Measurements from ENCODE around the gene AHCYL1.
A peak's percentile ranks its signal among the peaks of the same experiment; 100 is the strongest.
"Not testable (repeated sequence)": the region's sequence is repeated elsewhere in the genome, so short reads cannot be mapped to it uniquely, and the experiment has no call there.

The AHCYL1 gene

DNA sequence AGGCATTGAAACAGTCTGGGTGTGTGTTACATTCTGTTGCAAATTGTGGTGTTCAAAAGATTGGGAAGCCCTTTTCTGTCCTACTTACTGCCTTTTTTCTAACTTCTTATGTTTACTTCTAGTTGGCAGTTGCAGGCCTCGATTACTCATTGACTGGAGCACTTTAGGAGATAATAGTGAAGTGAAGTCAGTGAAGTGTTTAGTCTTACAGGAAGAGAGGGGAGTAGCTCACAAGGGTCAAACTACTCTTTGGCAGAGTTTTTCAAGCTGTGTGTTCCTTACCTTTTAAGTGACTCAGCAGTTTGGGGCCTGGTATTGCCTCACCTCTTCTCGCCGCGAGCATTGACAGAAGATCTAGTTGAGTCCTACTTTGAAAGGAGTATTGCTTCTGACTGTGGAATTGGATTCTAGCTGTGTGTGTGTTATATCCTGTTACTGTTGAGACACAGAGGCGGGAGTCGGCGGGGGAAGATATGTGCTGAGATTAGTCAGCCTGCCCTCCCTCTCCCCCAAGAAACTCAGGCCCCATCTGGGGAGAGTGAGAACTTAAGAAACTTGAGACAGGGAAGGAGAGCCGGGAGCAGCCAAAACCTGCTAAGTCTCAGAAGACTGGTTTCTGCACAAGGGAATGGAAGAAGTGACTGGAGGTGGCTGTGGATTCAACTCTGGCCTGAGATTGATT lies 19.3 kb downstream of the AHCYL1 start:
- no peak for DNase-seq

DNA sequence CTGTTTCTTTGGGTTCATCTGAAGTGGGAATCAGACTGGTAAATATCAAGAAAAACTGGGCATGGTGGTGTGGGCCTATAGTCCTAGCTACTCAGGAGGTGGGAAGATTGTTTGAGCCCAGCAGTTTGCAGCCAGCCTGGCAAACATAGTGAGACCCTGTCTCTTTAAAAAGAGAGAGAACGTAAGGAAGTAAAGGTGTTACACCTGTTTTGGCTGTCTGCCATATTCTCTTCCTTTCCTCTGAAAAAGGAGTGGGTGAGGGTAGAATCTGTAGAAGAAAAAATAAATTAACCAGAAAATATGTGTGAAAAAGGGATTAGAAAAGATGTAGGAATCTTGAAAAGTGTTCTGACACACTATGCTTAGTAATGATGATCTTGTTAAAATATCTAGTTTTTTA lies 20.0 kb downstream of the AHCYL1 start:
- DNase-seq: no peak

DNA sequence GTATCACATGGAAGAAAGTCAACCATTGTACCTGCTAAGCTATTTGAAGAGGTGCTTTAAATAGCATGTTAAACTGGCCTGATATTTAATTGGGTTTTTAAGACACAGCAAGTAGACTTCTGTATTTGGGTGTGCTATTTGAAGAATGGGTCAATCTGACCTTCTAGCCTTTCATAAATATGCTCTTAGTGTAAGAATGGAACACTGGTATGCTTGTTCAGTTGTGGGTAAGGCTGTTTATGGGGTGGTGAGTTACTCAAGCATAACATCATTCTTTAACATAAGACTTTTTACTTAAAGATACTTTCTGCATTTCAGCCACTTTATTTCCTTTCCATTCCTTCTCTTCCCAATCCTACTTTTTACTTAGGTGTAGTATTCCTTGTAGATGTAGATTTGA lies 21.4 kb downstream of the AHCYL1 start:
- DNase-seq: no peak

DNA sequence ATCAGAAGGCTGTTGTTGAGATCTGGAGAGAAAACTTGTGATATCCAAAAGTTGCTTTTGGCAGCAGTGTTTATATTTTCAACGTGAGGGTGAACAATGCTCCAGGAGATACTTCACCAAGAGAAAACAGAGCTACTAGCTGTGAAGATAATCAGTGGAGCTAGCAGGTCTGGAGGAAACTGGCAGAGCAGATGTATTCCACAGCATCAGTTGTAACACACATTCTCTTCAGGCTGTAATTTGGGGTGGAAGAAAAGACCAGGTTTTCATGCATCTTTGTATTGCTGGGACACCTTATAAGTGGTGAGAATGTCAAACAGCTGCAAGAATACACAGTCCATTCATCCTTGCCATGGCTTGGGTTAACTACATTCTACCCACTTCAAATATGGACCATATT lies 22.0 kb downstream of the AHCYL1 start:
- no peak for DNase-seq

DNA sequence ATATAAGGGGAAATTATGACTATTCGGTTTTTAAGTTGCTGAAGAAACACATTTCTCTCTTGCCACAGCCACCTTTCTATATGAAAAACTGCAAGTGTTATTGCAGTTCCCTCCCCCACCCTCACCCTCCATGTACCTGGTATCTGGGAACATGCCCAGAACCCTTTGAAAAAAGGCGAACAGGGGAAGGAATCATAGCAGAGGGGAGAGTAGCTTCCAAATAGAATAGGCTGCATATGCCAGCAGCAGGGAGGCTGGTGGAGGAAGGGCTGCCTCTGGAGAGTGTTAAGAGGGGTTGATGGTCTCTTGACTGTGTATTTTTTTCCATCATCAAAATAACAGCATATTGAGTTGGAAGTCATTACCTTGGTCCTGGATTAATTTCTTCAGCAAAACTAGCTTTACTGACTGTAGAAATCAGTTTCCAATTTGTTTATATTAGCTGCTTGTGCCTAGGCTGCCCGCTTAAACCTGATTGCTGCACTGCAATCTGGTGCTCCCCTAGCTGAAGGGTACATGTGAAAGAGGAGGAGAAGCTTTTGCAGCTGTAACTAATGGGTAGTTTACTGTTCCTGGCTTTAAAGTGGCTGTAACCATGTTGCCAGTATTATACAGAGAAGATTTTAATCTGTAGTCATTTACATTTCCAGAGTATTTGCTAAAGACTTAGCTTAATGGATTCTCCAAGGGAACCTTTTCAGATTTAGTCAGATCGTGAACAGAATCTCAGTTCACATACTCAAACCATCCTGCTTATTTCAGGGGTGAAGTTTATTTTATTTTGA lies 22.7 kb downstream of the AHCYL1 start:
- no peak for DNase-seq

DNA sequence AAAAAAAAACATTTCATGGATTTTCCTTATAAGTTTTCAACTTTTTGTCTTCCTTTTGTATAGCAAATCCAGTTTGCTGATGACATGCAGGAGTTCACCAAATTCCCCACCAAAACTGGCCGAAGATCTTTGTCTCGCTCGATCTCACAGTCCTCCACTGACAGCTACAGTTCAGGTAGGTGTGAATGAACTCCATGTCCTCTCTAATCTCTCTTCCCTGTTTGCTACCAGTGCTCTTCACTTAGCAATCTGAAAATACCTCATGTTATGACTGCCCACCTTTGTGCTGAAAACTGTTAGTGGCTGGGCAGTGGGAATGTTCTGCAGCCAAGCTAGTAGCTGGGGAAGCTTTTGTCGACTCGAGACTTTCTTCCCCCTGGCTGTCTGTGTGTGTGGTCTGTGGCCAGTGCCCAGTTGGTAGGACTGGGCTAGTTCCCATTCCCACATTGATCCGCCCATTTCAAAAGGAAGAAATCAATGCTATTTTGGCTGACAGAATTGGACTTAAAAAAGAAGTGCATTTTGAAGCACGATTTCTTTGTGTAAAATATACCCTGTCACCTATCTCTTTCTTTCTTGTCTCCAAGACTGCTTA lies 24.5 kb downstream of the AHCYL1 start:
- DNase-seq: no peak

DNA sequence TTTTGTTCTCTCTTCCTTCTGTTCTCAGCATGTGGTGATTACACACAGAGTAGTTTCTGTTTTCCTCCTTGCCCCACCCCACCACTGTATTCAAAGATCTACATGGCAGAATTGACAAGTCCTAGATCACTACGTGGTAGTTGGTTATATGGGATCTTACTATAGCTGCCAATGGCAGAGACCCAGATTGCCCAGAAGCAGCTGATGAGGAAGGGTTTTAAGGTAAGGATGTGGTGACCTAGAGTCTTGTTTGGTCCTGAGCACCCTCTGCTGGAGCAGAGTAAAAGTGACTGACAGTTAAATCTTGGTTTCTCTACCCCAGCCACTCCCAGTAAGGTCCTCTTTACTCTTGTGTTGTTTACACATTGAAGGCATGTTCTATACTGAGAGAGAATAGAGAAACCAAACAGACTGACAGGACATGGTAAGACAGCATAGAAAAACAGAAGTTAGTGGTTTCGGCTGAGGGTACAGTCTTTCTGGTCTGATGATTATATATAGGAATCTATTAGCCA lies 27.0 kb downstream of the AHCYL1 start:
- peak; percentile 54 for DNase-seq

- no peak for DNase-seq
These were observed 27.7 kb downstream of the AHCYL1 start for GRCh38 chr1:110012100-110012780.

GRCh38 chr1:110017792-110018191 lies 33.2 kb downstream of the AHCYL1 start:
- DNase-seq: no peak

DNA sequence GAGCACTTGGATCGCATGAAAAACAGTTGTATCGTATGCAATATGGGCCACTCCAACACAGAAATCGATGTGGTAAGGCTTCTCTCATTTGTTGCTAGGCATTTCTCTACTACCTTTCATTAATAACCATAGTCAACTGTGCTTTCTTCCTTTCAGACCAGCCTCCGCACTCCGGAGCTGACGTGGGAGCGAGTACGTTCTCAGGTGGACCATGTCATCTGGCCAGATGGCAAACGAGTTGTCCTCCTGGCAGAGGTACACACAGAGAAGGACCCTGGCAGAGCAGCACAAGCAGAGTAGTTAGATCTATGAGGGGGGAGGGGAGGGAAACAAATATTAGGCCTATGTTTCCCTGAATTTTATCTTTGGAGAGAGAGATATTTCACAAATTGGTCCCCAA lies 33.8 kb downstream of the AHCYL1 start:
- no peak for DNase-seq

- no peak for DNase-seq
These were observed 35.2 kb downstream of the AHCYL1 start for GRCh38 chr1:110019770-110020169.

- no peak for DNase-seq
These were observed 36.7 kb downstream of the AHCYL1 start for GRCh38 chr1:110021285-110021684.

DNA sequence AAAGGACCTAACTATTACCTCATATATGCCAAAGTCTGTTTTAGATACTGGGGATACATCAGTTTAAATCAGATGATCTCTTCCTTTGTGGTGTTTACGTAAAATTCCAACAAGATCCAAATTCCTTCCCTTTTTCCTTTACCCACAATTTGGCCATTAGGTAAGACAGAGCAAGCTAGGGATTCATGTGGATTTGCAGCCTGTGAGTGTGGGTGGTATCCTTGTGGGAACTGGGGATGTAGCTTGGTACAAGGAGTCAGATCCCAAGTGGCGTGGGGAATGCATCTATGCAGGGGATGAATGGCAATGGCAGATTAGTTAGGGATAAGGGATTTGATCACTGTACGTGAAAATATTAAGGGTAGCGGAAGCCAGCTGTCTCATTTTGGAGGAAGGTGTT lies 40.0 kb downstream of the AHCYL1 start:
- no peak for DNase-seq

GRCh38 chr1:110030687-110031086 lies 46.1 kb downstream of the AHCYL1 start:
- not testable (repeated sequence) for DNase-seq

GRCh38 chr1:110032327-110032726 lies 47.8 kb downstream of the AHCYL1 start:
- DNase-seq: no peak

GRCh38 chr1:110033421-110033820 lies 48.9 kb downstream of the AHCYL1 start:
- DNase-seq: no peak

DNA sequence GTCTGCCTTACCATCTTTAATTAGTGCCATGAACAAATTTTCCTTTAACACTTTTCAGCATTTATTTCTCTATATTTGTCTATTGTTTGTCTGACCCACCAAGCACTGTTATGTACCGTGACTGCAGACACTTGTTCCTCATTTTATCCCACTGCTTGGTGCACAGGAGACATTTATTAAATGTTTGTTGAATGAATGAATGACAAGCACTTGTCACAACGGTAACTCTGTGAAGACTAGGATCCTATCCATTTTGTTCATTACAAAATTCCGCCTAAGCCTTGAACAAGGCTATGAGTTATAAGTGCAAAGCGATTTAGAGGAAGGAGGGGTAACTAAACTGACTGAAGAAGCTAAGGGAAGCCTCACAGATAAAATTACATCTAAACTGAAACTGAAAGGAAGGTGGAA lies 49.5 kb downstream of the AHCYL1 start:
- no peak for DNase-seq

GRCh38 chr1:110034451-110035235 lies 50.1 kb downstream of the AHCYL1 start, which contains the start of gene STRIP1:
STRIP1 (plus strand) TSS chr1:110034624; CDS start chr1:110034638, 14 bp downstream.
- peak; percentile 97 for DNase-seq

DNA sequence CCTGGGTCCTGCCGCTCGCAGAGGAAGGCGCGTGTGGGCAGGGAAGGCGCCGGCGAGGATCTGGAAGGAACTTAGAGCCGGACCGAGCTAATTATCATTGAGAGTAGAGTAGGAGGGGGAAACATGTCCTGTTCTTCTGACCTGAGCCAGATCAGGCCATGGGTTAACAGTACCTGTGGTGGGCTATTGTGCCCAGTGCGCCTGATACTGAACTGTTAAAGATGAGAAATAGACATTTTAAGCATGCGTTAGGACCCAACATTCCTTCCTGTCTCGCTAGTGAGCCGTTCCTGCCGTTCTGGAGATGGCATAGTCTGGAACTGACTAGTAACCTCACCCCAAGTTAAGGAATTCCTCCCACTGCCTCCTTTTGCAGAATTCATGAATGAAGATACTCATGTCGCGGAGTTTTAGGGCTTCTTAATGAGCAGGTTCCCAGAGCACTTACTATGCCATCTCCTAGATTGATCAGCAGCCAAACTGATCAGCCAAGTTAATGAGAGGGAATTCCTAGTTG lies 50.7 kb downstream of the AHCYL1 start:
- no peak for DNase-seq

- DNase-seq: no peak
These were observed 53.7 kb downstream of the AHCYL1 start for GRCh38 chr1:110038271-110038670.

DNA sequence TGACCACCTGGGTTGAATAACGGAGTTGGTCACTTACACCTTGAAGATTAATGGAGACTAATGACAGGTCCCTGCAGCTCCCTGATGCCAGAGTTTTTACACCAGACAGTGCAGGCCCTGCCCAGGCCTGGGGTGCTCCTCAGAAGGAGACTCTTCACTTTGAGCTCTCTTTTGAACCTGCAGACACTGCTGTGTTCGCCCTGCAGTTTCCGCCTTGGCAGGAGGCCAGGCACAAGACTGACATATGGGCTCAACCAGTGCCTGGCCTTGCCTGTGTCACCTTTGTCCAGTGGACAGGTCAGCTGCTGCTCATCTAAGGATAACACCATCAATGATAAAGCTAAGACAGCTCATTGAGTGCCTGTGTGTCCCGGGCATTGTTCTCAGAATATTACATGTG lies 55.1 kb downstream of the AHCYL1 start:
- DNase-seq: no peak

DNA sequence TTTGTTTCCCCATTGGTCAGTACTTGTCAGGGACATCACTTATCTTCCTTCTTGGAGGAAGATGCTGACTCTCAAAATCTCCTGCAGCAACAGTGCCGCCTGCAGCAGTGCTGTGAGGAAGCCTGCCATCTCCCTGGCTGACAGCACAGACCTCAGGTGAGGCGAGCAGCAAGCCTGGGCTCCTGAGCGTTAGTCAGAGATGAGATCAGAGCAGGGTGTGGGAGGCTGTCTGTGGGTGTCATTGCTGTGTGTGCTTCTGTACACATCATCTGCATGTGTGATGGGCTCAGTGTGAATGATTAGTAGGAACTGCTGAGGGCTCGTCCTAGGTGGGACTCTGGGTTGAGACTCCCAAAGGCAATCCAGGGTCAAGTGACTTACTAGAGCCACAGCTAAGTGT lies 56.0 kb downstream of the AHCYL1 start:
- no peak for DNase-seq
